HG03103 (cell line): ENCODE measurements around the gene ERICH3.

Source experiments
- ATAC-seq: cut with Tn5 transposase; IDR thresholded peaks from one replicate; pipeline ENCODE4 v1.9.1; 2021; ENCODE audit warnings: low read depth; ENCODE audit not compliant: unreplicated experiment

Gene ERICH3

DNA sequence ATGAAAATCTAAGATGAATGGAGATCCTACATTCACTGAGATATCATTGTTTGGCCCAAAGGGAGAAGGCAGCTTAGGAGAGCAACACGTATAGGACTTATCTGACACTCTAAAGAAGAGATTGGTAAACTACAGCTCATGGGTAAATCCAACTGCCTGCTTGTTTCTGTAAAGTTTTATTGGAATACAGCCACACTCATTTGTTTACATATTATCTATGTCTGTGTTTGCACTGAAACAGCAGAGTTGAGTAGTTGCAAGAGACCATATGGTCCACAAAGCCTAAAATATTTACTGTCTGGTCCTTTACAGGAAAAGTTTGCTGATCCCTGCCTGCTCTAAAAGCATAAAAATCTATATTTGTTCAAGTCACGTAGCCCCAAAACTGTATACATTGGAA, 146.9 kb downstream of the ERICH3 start:
- ATAC-seq: no peak

DNA sequence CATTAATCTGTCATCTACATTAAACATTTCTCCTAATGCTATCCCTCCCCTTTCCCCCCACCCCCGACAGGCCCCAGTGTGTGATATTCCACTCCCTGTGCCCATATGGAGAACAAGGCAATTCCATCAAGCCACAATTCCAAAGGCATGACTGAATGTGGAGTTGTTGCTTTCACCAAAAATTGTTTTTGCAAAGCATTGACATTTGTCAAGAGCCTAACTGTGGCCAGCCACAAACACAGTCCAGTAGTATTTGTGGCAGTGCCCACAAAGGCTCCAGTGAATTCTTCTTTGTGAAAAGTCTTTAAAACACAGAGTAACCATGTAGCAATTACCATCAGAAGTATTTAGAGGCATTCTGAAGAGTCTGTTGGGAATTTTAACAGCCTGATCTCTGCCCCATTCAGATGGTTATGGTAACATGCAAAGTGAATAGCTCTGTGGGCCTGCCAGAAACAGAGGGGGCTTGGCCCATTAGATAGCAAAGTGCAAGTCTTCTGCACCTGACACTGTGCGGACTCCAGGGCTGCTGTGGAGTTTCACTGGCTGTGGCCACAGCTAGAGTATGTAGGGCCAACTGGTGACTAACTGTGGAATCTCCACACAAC, 149.6 kb downstream of the ERICH3 start:
- no peak for ATAC-seq

DNA sequence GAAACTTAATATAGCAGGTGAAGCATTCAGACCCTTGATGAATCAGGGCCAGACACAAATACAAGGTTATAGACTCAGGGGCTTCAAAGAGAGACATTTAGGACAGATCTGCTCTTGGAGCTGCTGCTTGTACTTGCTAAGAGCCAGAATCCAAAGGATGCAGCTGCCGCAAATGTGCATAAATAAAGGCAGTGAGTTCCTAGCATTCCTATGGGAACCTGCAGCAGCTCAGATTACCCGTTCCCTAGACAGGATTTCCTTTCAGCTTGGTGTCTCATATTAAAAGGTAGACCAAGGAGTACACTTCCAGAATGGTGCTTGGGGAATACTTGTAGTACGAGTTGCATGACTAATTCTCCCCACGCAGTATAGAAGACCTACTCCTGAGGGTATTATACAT, 151.4 kb downstream of the ERICH3 start:
- ATAC-seq: no peak
